GM19351 (cell line): ENCODE measurements around the gene C19orf33.

Source experiments
- ATAC-seq: cut with Tn5 transposase; IDR thresholded peaks from one replicate; pipeline ENCODE4 v1.9.1; 2021; ENCODE audit warnings: mild to moderate bottlenecking, moderate library complexity; ENCODE audit not compliant: unreplicated experiment

Gene C19orf33

DNA sequence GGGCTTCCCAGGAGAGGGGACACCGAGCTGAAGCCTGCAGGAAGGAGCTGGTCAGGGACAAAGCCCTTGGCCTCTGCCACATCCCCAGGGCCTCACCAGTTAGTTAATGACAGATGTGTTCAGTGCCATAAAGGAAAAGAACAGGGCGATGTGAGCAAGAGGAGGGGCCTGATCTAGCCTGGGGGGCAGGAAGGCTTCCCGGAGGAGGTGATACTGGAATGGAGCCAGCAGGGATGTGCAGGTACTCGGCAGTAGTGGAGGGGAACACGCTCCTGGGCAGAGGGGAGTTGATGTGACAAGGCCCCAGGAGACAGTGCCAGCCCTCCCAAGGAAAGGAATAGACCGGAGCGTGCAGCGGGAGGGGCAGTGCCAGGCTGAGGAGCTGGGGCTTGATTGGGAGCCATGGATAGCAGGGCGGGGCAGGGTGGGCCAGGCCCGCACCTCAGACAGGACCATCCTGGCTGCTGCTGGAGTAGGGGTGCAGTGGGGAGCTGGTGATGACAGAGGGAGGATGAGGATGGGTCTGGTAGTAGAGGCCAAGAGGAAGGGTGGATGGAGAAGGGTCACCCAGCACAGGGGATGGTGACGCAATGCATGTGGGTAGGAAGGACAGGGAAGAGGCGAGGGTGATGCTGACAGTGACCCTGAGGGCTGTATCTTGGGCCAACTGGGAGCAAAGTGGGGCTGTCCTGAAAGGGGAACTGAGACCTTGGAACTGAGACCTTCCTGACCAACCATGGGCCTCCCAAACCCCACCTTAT, 4.1 kb downstream of the C19orf33 start:
- no peak for ATAC-seq

DNA sequence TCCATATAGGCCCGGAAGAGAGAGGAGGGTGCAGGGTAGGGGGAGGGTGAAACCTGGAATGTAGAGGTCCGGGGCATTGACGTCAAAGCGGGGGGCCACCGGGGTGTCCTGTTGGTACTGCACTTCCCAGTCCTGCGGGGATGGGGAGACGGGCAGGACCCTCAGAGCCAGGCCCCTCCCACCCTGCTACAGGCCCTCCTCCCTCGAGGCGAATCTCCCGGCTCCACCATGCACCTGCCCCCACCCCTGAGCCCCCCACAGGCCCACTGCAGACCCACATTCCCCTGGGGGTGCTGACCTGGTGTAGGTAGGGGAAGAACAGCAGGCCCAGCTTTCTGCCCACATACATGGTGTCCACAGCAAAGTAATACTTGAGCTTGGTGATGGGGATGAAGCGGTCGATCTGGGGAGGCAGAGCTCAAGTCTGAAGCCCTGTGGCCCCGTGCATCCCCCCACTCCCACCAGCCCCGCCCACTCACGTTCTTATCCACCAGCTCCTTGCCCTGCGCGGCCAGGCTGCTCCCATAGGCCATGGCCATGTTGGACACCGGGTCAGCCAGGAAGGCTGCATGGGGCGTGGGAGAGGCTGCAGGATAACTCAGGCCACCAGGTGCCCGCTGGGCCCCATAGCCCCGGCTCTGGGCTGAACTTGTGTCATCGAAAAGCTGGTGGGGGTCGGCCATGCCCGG, 5.0 kb downstream of the C19orf33 start:
- ATAC-seq = no peak

GRCh38 chr19:38309615-38310278, 5.7 kb downstream of the C19orf33 start:
- no peak for ATAC-seq

DNA sequence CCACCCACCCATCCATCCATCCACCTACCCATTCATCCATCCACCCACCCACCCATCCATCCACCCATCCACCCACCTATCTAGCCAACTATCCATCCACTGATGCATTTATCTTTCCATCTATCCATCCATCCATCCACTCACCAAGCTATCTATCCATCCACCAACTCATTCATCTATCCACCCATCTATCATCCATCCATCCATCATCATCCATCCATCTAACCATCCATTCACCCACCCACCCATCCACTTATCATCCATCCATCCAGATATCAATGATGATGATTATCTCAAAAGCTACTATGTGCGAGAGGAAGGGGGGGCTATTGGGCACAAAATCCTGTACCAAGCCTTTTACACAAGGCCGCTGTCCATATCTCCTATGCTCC, 6.2 kb downstream of the C19orf33 start:
- no peak for ATAC-seq

DNA sequence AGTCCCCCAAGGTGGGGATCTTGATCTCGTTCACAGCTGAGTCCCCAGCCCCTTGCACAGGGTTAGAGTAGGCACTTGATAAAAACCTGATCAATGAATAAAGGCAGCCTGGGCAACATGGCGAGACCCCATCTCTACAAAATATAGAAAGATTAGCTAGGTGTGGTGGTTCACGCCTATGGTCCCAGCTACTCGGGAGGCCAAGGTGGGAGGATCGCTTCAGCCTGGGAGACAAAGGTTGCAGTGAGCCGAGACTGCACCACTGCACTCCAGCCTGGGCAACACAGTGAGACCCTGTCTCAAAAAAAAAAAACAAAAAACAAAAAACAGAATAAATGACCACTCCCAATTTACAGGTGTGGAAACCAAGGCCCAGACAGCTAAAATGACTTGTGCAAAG, 6.9 kb downstream of the C19orf33 start:
- no peak for ATAC-seq

DNA sequence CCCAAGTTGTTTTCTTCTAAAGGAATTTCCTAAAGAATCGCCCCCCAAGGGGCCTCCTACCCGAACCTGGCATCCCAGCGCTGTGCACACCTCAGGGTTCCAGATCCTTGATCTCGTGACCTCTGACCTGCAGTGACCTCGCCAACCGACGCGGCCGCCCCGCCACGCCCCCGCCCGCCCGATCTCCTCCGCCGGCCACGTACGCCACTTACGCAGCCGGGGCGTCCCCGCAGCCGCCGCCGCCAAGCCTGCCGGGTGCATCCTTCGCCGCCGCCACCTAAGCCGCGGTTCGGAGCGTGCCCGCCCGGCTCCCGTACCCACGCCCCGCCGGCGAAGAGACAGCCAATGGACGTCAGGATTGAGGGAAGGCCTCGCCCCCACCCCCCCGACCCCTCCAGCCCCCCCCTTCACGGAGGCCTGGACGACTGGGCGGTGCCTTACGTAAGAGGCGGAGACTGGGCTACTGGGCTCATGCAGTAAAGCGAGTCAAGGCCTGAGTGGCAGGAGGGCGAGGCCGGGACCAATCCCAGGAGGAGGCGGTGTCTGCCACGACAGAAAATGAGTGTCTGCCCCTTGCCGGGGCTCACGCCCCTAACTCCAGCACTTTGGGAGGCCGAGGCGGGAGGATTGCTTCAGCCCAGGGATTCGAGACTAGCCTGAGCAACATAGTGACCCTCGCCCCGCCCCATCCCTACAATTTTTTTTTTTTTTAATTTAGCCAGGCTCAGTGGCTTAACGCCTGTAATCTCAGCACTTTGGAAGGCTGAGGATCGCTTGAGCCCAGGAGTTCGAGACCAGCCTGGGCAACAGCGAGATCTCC, 11.8 kb downstream of the C19orf33 start, which contains the start of gene YIF1B:
Gene YIF1B, minus strand, starts transcription at position 291 of the 820 bp plus-strand sequence. Its CDS starts 30 bp downstream, at position 261.
- peak; percentile 86 for ATAC-seq

GRCh38 chr19:38316477-38317067, 12.5 kb downstream of the C19orf33 start:
- no peak for ATAC-seq

GRCh38 chr19:38317104-38317612, 13.1 kb downstream of the C19orf33 start:
- ATAC-seq = no peak

GRCh38 chr19:38318660-38319059, 14.6 kb downstream of the C19orf33 start:
- ATAC-seq = no peak

DNA sequence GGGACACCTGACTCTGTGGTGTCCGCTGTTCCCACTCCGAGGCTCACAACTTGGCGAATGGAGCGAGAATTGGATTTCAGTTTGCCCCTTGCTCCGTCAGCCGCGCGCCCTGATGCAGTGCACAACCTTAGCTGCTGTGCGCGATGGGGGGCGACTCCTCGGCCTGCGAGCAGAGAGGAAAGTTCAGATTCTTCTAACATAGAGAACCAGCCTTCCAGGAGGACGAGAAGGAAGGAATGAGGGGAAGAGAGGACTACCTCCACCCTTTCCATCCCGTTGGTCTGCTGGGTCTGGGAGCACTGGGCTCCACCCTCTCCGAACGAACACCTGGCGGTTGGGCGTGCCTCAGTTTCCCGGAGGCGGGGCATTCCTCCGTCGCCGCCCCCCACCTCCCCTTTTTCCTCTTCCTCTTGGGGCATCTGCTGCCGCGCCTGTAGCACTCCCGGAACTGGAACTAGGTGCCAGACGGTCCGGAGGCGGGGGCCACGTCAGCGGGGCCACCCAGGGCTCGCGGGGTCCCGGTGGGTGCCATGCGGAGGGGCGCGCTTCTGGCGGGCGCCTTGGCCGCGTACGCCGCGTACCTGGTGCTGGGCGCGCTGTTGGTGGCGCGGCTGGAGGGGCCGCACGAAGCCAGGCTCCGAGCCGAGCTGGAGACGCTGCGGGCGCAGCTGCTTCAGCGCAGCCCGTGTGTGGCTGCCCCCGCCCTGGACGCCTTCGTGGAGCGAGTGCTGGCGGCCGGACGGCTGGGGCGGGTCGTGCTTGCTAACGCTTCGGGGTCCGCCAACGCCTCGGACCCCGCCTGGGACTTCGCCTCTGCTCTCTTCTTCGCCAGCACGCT, 15.6 kb downstream of the C19orf33 start, which contains the start of gene KCNK6:
Gene KCNK6, plus strand, starts transcription at position 425 of the 838 bp plus-strand sequence. Its CDS starts 106 bp downstream, at position 531.
- ATAC-seq = no peak

DNA sequence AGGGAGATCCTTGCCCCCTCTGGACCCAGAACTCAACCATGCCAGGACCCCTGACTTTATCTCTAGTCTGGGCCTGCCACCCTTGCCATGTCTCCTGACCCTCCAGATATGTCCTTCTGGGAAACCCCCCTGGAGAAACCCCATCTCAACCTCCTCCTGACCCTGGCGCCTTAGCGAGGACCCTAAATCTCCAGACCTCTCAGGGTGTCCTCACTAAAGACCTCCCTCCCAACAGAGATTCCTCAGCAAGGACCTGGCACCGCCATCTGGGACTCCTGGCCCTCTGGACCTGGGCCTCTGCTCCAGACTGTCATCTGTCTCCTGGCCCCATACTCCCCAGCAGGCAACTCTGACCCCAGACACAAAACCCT, 16.9 kb downstream of the C19orf33 start:
- no peak for ATAC-seq

GRCh38 chr19:38321646-38322196, 17.7 kb downstream of the C19orf33 start:
- no peak for ATAC-seq

DNA sequence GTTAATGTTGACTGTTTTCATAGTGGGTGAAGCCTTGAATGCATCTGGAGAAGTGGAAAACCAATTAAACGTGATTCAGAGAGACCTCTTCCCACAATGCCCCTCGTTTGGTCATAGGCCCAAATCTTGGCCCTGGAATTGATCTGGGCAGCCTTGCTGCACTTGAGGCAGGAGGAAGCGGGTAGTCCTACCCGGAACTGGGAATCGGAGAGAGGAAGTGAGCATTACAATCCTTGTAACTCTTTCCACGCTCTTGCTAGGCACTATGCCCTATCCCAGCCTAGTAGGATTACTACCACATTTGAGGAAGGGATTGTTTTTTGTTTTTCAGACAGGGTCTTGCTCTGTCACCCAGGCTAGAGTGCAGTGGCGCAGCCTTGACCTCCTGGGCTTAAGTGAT, 19.2 kb downstream of the C19orf33 start:
- ATAC-seq = no peak

DNA sequence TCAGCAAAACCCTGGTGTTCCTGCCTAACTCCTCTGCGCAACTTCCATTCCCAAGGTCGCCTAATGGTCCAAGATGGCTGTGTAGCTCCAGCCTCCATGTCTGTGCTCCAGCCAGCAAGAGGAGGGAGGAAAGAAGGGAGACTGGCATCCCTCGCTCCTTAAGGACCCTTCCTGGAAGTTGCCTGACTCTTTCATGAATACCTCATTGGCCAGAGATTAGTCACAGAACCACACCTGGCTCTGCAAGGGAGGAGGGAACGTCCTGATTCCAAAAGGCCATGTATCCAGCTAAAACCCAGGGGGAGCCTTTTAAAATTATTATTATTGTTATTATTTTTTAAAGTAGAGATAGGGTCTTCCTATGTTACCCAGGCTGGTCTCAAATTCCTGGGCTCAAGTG, 20.4 kb downstream of the C19orf33 start:
- no peak for ATAC-seq

GRCh38 chr19:38326591-38326990, 22.5 kb downstream of the C19orf33 start:
- no peak for ATAC-seq

GRCh38 chr19:38329651-38330050, 25.6 kb downstream of the C19orf33 start:
- ATAC-seq = no peak

DNA sequence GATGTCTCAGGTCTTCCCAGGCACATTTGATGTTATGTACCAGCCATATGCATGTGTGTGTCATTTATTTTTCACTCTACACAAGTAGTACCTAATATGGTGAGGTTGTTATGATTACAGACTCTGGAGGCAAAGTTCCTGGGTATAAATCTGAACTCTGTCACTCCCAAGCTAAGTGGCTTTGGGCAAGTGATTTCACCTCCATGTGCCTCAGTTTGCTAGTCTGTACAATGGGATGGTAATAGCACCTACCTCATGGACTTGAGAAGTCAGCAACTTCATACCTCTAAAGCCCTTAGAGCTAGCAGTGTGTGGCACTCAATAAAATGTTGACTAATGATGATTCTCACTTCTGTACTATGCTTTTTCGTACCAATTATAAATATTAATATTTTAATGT, 27.7 kb downstream of the C19orf33 start:
- ATAC-seq = no peak

GRCh38 chr19:38333245-38333644, 29.2 kb downstream of the C19orf33 start:
- ATAC-seq = no peak
